ENCODE measurements around the gene HOXC11.

The HOXC11 gene

GRCh38 chr12:54025499-54026405 lies 52.8 kb downstream of the HOXC11 start:
- no peak for DNase-seq

- DNase-seq: no peak
These were observed 53.9 kb downstream of the HOXC11 start for GRCh38 chr12:54026640-54027441.

Data from CD4-positive, alpha-beta T cell treated with Interleukin-17A for 4 hours (primary cell).